SJCRH30 (cell line): ENCODE data around the gene CTNNA3. TPM values are rescaled to one million over a fixed set of nuclear protein-coding genes. Genes with fewer than 3 reads are reported as not detected.
A peak's percentile ranks its signal among the peaks of the same experiment; 100 is the strongest.
"Not testable (repeated sequence)": the region's sequence is repeated elsewhere in the genome, so short reads cannot be mapped to it uniquely, and the experiment has no call there.

Experiments used
- DNase-seq, 2 experiments: peaks; one replicate each; pipeline ENCODE4 v3.0.0-alpha.2; 2015 to 2020
- H3K27ac ChIP-seq: fragments of 250-450 bp; sonication (Bioruptor Pico); 2 replicates; pipeline ENCODE4 v1.5.1; 2020; ENCODE audit warnings: mild to moderate bottlenecking, moderate library complexity
- H3K27me3 ChIP-seq: fragments of 250-450 bp; sonication (Bioruptor Pico); 2 replicates; pipeline ENCODE4 v1.5.1; 2020; ENCODE audit warnings: mild to moderate bottlenecking, moderate library complexity
- H3K36me3 ChIP-seq: fragments of 250-450 bp; sonication (Bioruptor Pico); 2 replicates; pipeline ENCODE4 v1.5.1; 2020; ENCODE audit warnings: mild to moderate bottlenecking, moderate library complexity
- H3K4me1 ChIP-seq: fragments of 250-450 bp; sonication (Bioruptor Pico); 2 replicates; pipeline ENCODE4 v1.5.1; 2020; ENCODE audit warnings: mild to moderate bottlenecking, moderate library complexity
- H3K4me3 ChIP-seq: fragments of 250-450 bp; sonication (Bioruptor Pico); 2 replicates; pipeline ENCODE4 v1.5.1; 2020; ENCODE audit warnings: mild to moderate bottlenecking, moderate library complexity
- H3K9me3 ChIP-seq: fragments of 250-450 bp; sonication (Bioruptor Pico); replicated peaks from 2 replicates; pipeline ENCODE4 v1.5.1; 2020; ENCODE audit warnings: mild to moderate bottlenecking, moderate library complexity
- total RNA-seq: library from RNA; depleted of rRNA; stranded (reverse); fragments of >200 nt; shearing (Covaris generic); gene quantifications from 2 replicates; pipeline ENCODE4 v1.2.3, GENCODE V29; 2014

CTNNA3 gene
- total RNA-seq, 1 experiment from 2014 or later: 2.7 TPM

DNA sequence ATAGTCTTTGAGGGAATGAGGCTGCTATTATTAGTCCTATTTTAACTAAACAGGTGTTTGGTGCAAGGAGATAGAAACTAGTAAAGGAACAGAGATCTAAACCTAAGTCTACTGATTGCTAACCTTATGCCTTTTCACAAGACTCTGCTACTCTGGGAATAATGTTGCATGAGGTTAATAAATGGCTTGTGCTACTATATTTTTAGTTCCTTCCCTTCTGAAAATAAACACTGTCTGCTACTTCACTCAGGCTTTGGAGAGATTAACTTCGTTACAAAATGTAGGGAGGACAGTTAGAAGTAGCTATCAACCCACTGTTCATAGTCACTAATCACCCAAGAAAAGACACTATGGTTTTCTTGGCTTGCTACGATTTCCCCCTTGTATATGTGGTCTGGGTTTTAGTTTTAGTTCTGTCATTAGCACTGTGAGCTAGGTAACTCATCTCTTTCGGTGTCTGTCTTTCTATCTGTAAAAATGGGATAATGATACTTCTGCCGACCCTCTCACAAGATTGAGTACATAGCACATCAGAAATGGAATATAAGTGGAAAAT lies 474.0 kb downstream of the CTNNA3 start:
- no peaks in the 10 kb centered on the region for H3K36me3 ChIP-seq
- H3K4me3 ChIP-seq: no peak overlapping the region
- H3K27me3 ChIP-seq: no peaks in the 10 kb centered on the region
- H3K9me3 ChIP-seq: no peaks in the 10 kb centered on the region
- no peak for DNase-seq
- no peak overlapping the region for H3K27ac ChIP-seq
- H3K4me1 ChIP-seq: no peaks in the 10 kb centered on the region

DNA sequence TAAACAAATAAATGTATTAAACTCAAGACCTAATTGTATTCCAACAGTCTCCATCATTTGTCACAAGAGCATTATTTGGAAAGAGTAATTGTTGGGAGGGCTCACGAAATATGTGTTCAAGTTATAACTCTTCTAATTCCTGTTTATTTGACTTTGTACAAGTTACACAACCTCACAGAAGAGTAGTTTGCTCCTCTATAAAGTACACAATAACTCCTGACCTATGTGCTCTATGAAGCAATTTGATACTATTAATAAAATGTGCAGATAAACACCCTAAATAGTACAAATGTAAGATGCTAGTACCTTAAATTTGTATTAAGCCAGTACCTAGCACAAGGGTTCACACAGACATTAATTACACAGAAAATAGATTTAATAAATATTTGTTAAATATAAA lies 484.3 kb downstream of the CTNNA3 start:
- DNase-seq: no peak
- H3K4me3 ChIP-seq: no peak overlapping the region
- H3K27ac ChIP-seq: no peak overlapping the region
- no peaks in the 10 kb centered on the region for H3K27me3 ChIP-seq
- no peaks in the 10 kb centered on the region for H3K36me3 ChIP-seq
- H3K4me1 ChIP-seq: no peaks in the 10 kb centered on the region
- H3K9me3 ChIP-seq: no peaks in the 10 kb centered on the region

DNA sequence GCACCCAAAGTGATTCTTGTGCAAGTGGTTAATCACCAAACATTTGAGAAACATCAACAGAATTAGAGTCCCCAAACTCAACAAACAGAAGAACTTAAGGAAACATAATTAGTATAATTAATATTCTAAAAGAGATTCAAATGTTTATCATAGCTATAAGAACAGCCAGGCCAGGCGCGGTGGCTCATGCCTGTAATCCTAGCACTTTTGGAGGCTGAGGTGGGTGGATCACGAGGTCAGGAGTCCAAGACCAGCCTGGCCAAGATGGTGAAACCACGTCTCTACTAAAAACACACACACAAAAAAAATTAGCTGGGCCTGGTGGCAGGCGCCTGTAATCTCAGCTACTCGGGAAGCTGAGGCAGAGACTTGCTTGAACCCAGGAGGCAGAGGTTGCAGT lies 488.1 kb downstream of the CTNNA3 start:
- not testable (repeated sequence) for DNase-seq, H3K4me1 ChIP-seq, H3K27ac ChIP-seq, H3K27me3 ChIP-seq, H3K4me3 ChIP-seq, H3K9me3 ChIP-seq, H3K36me3 ChIP-seq

DNA sequence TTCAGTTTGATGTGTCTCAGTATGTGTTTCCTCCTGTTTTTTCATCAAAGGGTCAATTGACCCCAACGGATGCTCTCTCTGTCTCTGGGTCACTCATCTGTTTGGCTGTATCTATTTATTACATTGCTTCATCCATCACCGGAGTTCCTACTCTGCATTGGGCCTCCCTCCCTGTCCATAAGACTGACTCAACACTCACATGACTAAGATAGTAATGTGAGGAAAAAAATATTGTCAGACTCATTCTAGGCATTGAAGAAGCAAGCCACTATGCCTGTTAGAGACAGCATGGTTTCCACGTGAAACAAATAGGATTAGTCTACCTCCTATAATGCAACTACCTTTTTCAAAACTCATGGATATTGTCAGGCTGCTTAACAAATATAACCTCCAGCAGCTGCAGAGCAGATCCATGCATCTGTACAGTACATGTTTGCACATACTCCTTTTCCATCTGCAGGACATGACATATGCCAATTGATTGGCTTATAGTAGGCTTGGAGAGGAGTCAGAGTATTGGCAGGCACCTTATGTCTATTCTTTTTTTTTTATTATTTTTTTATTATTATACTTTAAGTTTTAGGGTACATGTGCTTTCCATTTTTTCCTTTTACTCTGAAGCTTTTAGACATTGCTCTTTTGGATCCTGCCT lies 495.0 kb downstream of the CTNNA3 start:
- Histone ChIP-seq H3K4me1 (no peaks in the 10 kb centered on the region), H3K9me3 (no peaks in the 10 kb centered on the region), H3K36me3 (no peaks in the 10 kb centered on the region), H3K27ac (no peak overlapping the region), H3K4me3 (no peak overlapping the region), H3K27me3 (no peaks in the 10 kb centered on the region)
- no peak for DNase-seq

DNA sequence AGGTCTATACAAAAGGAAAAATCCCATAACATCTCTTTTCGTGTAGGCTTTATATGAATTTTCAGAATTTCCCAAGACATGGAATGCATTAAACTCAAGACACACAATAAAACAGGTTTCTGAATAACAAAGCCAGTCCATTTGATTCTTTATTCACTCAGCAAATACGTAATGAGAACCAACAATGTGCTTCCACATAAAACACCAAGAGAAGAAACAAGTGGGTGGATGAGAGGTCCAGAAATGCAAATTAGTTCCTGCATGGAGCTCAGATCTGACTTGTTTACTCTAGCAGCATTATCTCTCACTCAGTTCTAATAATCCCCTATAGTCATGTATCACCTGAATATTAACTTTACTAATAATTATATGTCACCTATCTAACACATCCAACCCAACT lies 520.6 kb downstream of the CTNNA3 start:
- Histone ChIP-seq H3K36me3 (no peaks in the 10 kb centered on the region), H3K4me3 (no peak overlapping the region), H3K4me1 (no peaks in the 10 kb centered on the region), H3K27ac (no peak overlapping the region), H3K27me3 (no peaks in the 10 kb centered on the region), H3K9me3 (no peaks in the 10 kb centered on the region)
- DNase-seq: no peak

DNA sequence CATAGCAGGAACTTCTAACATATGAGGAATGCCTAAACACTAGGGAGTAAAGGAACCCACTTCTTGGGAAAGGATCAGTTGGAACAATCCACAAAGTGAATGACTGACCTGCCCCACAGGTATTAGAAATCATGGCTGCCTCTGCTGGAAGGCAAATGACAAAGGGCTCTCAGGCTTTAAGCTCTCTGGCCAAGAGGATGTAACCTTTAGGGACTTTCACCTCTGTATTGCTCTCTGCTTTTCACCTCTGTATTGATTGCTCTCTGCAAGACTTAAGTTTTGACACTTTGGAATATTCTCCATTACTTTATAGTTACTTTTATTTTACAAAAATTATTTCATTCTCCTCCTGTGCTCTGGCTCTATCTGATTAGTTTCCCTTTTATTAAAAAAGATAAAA lies 522.2 kb downstream of the CTNNA3 start:
- Histone ChIP-seq H3K4me1 (no peaks in the 10 kb centered on the region), H3K9me3 (no peaks in the 10 kb centered on the region), H3K36me3 (no peaks in the 10 kb centered on the region), H3K27ac (no peak overlapping the region), H3K27me3 (no peaks in the 10 kb centered on the region), H3K4me3 (no peak overlapping the region)
- DNase-seq: no peak

DNA sequence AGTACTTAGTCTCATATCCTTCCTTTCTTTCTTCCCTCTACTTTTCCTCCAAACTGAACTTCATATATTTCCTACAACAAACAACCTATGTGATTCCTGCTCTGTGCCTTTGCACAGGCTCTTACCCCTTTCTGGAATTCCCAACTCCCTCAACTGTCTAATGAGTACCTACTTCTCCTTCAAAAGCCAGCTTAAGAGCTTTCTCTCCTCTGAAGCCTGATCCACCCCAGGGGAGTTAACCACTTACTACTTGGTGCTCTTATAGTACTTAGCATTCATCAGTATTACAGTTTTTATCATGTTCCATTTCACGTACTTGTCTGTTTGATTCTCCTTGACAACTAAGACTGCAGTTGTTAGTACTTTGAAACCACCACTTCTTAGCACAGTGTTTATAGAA lies 524.0 kb downstream of the CTNNA3 start:
- H3K4me1 ChIP-seq: no peaks in the 10 kb centered on the region
- H3K4me3 ChIP-seq: no peak overlapping the region
- no peak for DNase-seq
- no peaks in the 10 kb centered on the region for H3K27me3 ChIP-seq
- no peaks in the 10 kb centered on the region for H3K36me3 ChIP-seq
- no peak overlapping the region for H3K27ac ChIP-seq
- H3K9me3 ChIP-seq: no peaks in the 10 kb centered on the region

DNA sequence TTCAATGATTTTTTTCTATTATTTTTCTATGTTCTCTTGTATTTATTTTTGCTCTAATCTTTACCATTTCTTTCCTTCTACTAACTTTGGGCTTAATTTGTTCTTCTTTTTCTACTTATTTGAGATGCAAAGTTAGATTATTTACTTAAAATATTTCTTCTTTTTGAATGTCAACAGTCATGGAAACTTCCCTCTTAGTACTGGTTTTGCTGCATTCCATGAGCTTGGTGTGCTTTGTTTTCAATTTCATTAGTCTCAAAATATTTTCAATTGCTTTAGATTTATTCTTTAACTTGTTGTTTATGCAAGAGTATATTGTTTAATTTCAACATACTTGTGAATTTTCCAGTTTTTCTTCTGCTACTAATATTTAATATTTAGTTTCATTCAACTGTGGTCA lies 539.8 kb downstream of the CTNNA3 start:
- no peak overlapping the region for H3K27ac ChIP-seq
- no peaks in the 10 kb centered on the region for H3K27me3 ChIP-seq
- no peaks in the 10 kb centered on the region for H3K9me3 ChIP-seq
- H3K4me1 ChIP-seq: no peaks in the 10 kb centered on the region
- H3K36me3 ChIP-seq: no peaks in the 10 kb centered on the region
- no peak overlapping the region for H3K4me3 ChIP-seq
- DNase-seq: no peak

DNA sequence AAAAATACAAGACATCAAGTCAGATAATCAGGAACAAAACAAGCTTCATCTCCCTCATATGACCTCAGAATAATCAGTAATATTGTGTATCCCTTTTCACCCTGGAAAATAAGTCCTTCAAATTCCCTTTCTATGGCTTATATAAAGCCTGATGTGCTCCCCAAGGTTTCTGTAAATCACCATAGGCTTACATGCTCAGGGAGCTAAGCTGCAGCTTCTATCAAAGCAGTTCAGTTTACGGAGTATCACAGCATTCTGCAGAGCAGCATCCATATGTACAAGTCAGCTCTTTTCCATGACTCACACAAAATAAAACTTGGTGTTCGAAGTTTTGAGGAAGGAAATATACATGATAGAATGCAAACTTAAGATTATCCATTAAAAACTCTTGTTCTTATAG lies 544.5 kb downstream of the CTNNA3 start:
- no peaks in the 10 kb centered on the region for H3K27me3 ChIP-seq
- DNase-seq: no peak

DNA sequence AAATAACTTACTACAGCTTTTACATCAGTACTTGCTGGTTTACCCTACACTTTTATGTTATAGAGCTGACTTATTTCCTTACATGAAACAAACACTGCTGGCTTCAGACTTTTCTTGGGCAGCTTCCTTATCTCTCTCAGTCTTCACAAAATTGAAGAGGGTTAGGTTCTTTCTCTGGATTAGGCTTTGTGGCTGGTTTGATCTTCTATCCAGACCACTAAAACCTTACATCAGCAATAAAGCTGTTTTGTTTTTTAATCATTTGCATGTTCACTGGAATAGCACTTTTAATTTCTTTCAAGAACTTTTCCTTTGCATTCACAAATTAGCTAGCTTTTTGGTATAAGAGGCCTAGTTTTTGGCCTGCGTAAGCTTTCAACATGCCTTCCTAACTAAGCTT lies 551.5 kb downstream of the CTNNA3 start:
- no peaks in the 10 kb centered on the region for H3K4me1 ChIP-seq
- H3K27me3 ChIP-seq: no peaks in the 10 kb centered on the region
- H3K9me3 ChIP-seq: no peaks in the 10 kb centered on the region
- no peaks in the 10 kb centered on the region for H3K36me3 ChIP-seq
- no peak for DNase-seq
- H3K4me3 ChIP-seq: no peak overlapping the region
- H3K27ac ChIP-seq: no peak overlapping the region

More for the DNA sequence above, 544.5 kb downstream of the CTNNA3 start:
- Histone ChIP-seq H3K4me3 (no peak overlapping the region), H3K36me3 (no peaks in the 10 kb centered on the region), H3K4me1 (no peaks in the 10 kb centered on the region), H3K27ac (no peak overlapping the region), H3K9me3 (no peaks in the 10 kb centered on the region)

DNA sequence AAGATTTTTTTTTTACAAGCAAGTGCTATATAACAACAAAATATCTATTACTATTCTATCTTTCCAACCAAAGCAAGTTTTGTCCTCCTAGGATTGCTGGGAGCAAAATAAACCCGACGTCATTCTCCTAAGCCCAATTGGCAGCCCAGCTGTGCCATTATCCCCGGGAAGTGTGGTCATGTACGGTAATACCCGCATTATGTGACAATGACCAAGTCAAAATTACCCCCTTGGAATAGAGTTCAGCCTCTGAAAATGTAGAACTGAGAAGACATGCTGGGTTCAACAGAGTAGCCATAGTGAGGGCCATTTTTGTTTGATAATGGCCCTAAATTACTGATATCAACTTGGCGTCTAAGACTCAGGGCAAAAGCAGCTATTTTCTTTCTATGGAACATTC lies 554.7 kb downstream of the CTNNA3 start:
- H3K36me3 ChIP-seq: no peaks in the 10 kb centered on the region
- no peak for DNase-seq
- H3K9me3 ChIP-seq: no peaks in the 10 kb centered on the region
- H3K27ac ChIP-seq: no peak overlapping the region
- no peak overlapping the region for H3K4me3 ChIP-seq
- H3K27me3 ChIP-seq: no peaks in the 10 kb centered on the region
- H3K4me1 ChIP-seq: no peaks in the 10 kb centered on the region

DNA sequence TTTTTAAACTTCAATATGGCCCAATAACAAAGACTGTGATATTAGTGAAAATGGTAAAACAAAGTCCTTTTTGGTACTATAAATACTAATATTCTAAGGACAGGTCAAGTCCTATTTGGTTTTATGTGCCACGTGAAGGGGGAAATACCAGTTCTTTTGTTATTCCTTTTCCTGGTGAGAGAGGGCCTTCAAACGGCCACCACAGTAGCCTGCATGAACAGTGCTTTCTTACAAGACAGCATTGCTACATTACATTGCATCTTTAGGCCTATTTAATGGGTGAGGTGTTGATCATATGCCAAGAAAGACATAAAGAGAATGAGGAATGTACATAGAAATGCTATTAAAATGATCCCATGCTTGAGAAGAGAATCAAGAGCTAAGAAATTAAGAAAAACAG lies 555.4 kb downstream of the CTNNA3 start:
- H3K4me3 ChIP-seq: no peak overlapping the region
- H3K36me3 ChIP-seq: no peaks in the 10 kb centered on the region
- no peak overlapping the region for H3K27ac ChIP-seq
- no peaks in the 10 kb centered on the region for H3K27me3 ChIP-seq
- no peak for DNase-seq
- no peaks in the 10 kb centered on the region for H3K4me1 ChIP-seq
- H3K9me3 ChIP-seq: no peaks in the 10 kb centered on the region

DNA sequence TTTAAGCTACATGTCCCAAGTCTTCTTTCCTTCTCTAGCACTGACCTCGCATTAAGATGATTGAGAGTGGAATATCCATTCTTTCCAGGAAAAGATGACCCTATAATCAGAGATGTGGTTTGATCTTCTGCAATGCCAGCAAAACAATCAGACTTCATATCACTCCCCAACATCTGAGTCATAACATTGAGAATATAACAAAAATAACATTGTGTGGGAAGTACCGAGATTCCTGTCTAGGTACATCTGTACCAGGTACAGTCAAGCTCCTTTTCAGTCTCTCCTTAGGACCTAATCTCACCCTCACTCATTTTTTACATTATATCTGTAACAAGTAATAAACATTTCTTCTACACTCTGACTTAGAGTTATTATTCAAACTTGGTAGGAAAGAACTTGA lies 568.6 kb downstream of the CTNNA3 start:
- Histone ChIP-seq H3K9me3 (no peaks in the 10 kb centered on the region), H3K4me3 (no peak overlapping the region), H3K4me1 (no peaks in the 10 kb centered on the region), H3K27me3 (no peaks in the 10 kb centered on the region), H3K36me3 (no peaks in the 10 kb centered on the region), H3K27ac (no peak overlapping the region)
- no peak for DNase-seq

DNA sequence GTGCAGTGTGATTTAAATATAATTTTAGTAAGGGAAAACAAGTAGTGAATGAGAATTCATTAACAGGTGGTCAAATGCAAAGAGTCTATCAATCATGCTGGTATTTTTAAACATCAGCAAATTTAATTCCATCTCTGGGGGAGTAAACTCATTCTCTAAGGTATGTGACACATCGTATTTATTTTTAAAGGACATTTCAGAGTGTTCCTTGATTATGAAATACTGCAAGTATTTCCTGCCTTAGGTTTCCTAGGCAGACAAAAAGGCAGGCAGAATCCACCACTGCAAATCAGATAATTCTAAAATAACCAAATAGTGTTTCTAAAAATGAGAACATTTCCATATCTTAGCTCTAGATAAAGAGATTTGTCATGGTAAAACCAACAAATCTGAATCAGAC lies 576.3 kb downstream of the CTNNA3 start:
- H3K4me3 ChIP-seq: no peak overlapping the region
- DNase-seq: peak in 1 of 2 experiments; percentile 37
- H3K27me3 ChIP-seq: no peaks in the 10 kb centered on the region
- no peaks in the 10 kb centered on the region for H3K9me3 ChIP-seq
- peaks cover 44% of the 10 kb centered on the region for H3K4me1 ChIP-seq
- peak overlapping the region; percentile 78 for H3K27ac ChIP-seq
- H3K36me3 ChIP-seq: no peaks in the 10 kb centered on the region

DNA sequence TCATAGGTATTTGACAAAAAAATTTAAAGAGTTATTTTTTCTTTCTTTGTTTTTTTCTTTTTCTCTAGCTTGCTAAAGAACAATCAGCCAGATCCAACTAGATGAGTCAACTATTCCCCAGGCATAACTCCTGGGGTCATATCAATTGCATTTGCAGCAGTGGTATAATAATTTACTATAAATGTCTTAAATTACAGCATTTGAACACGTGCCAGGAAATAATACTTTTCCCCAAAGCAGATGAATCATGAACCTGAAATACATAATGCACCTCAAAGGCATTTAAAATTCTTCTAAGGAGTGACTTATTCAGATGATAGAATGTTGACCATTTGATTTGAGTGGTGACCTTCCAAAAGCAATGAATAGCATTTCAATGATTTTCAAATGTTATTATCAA lies 580.0 kb downstream of the CTNNA3 start:
- Histone ChIP-seq H3K27ac (no peak overlapping the region), H3K9me3 (no peaks in the 10 kb centered on the region), H3K4me1 (peaks cover 43% of the 10 kb centered on the region), H3K36me3 (no peaks in the 10 kb centered on the region), H3K4me3 (no peak overlapping the region), H3K27me3 (no peaks in the 10 kb centered on the region)
- DNase-seq: peak; percentile 13 to 32

DNA sequence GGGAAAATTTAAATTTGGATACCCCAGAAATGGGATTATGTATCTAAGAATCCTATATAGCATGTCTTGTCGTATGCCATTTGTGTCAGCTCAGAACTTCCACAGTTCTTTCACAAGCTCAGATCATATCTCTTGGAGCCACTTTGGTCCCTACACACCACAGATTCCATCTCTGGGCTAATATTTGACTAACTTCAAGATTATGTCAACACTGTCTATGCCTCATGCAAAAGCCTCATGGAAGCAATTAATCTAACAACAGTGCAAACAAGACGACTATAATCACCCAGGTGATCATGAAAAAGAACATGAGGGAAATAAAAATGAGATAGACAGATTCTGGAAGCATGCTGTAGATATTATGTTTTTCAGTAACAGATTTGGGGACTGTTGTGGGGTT lies 581.0 kb downstream of the CTNNA3 start:
- Histone ChIP-seq H3K4me3 (no peak overlapping the region), H3K4me1 (peaks cover 33% of the 10 kb centered on the region), H3K27me3 (no peaks in the 10 kb centered on the region), H3K27ac (no peak overlapping the region), H3K9me3 (no peaks in the 10 kb centered on the region), H3K36me3 (no peaks in the 10 kb centered on the region)
- no peak for DNase-seq
